Heart left ventricle (tissue), 16 donors: ENCODE data around the gene GOLGA8N. TPM values are rescaled to one million over a fixed set of nuclear protein-coding genes. Genes with fewer than 3 reads are reported as not detected.
"Not testable (repeated sequence)": the region's sequence is repeated elsewhere in the genome, so short reads cannot be mapped to it uniquely, and the experiment has no call there.

ENCODE experiments used
- ATAC-seq, 4 donors: fragments of 200-7000 bp; cut with Tn5 transposase; one replicate each; pipeline ENCODE4 v1.9.1; 2020 to 2022; ENCODE audit warnings: moderate library complexity in 4 of 4, mild to moderate bottlenecking in 3 of 4, moderate number of reproducible peaks in 1 of 4
- DNase-seq, 5 donors: peaks; one replicate each; pipeline ENCODE4 v3.0.0-alpha.2; 2020
- H3K27ac ChIP-seq, 12 donors: fragments of 200-600 bp; sonication (generic) in 4 of 12; one replicate each; pipeline versions ENCODE4 v1.5.0 to v1.8.0; 2016 to 2022; ENCODE audit warnings: mild to moderate bottlenecking in 2 of 12
- H3K27me3 ChIP-seq, 9 donors: fragments of 200-600 bp; sonication (generic) in 2 of 9; one replicate each; pipeline versions ENCODE4 v1.5.1 to v1.8.0; 2016 to 2022; ENCODE audit warnings: mild to moderate bottlenecking in 3 of 9
- H3K36me3 ChIP-seq, 9 donors: fragments of 200-600 bp; sonication (generic) in 2 of 9; one replicate each; pipeline versions ENCODE4 v1.5.0 to v1.8.0; 2018 to 2022; ENCODE audit warnings: mild to moderate bottlenecking in 2 of 9
- H3K4me1 ChIP-seq, 12 donors: fragments of 200-600 bp; sonication (generic) in 4 of 12; one replicate each; pipeline versions ENCODE4 v1.5.0 to v1.8.0; 2016 to 2022; ENCODE audit warnings: mild to moderate bottlenecking in 3 of 12
- H3K4me3 ChIP-seq, 12 donors: fragments of 200-600 bp; sonication (generic) in 4 of 12; one replicate each; pipeline versions ENCODE4 v1.5.0 to v1.8.0; 2017 to 2022; ENCODE audit warnings: mild to moderate bottlenecking in 9 of 12, moderate library complexity in 4 of 12
- H3K9me3 ChIP-seq, 12 donors: fragments of 200-600 bp; sonication (generic) in 4 of 12; one replicate each; pipeline versions ENCODE4 v1.5.0 to v1.8.0; 2016 to 2022; ENCODE audit warnings: mild to moderate bottlenecking in 1 of 12
- WGBS, 4 donors: extraction: QIAGEN DNeasy Blood & Tissue Kit in 2 of 4; methylation state at CpG; one replicate each; pipeline versions ENCODE4 v1.1.5 to v1.1.7; 2013 to 2018; 5-methylcytosine and 5-hydroxymethylcytosine counted together
- intact Hi-C, 10 donors: fragments of 100-400 bp; cut with DNase I; formaldehyde crosslinking; loops; one replicate each; pipeline versions ENCODE4 v1.11.1 to v1.14.2; 2022
- long read RNA-seq, 3 donors: library from polyadenylated mRNA; unstranded; transcript quantifications; one replicate each; pipeline ENCODE4 v2.0.0, GENCODE V29; 2020 to 2021
- polyA plus RNA-seq, 2 donors: library from polyadenylated mRNA; stranded (reverse); fragments of 200-250 nt; gene quantifications; one replicate each; pipeline ENCODE4 v1.2.3, GENCODE V29; 2013
- total RNA-seq, 9 donors: library from RNA; depleted of rRNA in 2 of 9; stranded (reverse); fragments of >200 nt in 2 of 9; fragmentation: NEBNext Ultra II Directional in 3 of 9; extraction: Animal tissue kit (Norgen Biotek cat#: 25700) in 3 of 9; gene quantifications; one replicate each; pipeline versions ENCODE4 v1.1.0 to v1.2.4, GENCODE V29; 2016 to 2023
- donor health status: ischemic (EF 13 %, LVEDD 7.1; RV severe dilation, severe dysfunction).
- donor health status: healthy with polysubstance abuse.
- donor health status: DM: no; HTN: yes; CAD: no.
- donor health status: DM: no; HTN: no; CAD: no.
- donor health status: ischemic (EF 25% LVEDD 6.9; RV normal size, moderate dysfunction).
- donor health status: ischemic (EF 25% LVEDD 5.7; RV mildly dilated, moderate dysfunction).
- donor health status: healthy.
- donor health status: DM: yes; HTN: yes; CAD: no.
- donor health status: ischemic (EF 35%, LVEDD 5.7; RV mildly dilated, moderate dysfunction).
- donor health status: nonischemic (EF 11% LVEDD 7.7; RV severe dilation, severe dysfunction).
- donor health status: DM: yes; HTN: yes; CAD: no.
- donor health status: PGD.
- donor health status: ischemic (EF 29% LVEDD 5.4; RV normal size, mild dysfunction).
- donor health status: nonischemic (EF 23%, LVEDD 6.1; RV moderate dilation, normal function).

GOLGA8N gene
- total RNA-seq: 10 to 100 TPM in 1 of 9 donors, 1 to 10 TPM in 8; 3.8 to 10.2 (median 5.1) TPM
- 10 to 100 TPM in 1 of 2 donors, 1 to 10 TPM in 1; 1.7 to 12.6 TPM for polyA plus RNA-seq
- long read RNA-seq, donor 1: 0 reads
- long read RNA-seq, donor 2, partial matches to known transcripts: 1 of 3 reads
- long read RNA-seq, donor 2, other reads (novel, unspliced or antisense): 1 of 3 reads
- long read RNA-seq, donor 3, partial matches to known transcripts: 0 of 1 reads
- long read RNA-seq, donor 3, other reads (novel, unspliced or antisense): 1 of 1 reads

DNA sequence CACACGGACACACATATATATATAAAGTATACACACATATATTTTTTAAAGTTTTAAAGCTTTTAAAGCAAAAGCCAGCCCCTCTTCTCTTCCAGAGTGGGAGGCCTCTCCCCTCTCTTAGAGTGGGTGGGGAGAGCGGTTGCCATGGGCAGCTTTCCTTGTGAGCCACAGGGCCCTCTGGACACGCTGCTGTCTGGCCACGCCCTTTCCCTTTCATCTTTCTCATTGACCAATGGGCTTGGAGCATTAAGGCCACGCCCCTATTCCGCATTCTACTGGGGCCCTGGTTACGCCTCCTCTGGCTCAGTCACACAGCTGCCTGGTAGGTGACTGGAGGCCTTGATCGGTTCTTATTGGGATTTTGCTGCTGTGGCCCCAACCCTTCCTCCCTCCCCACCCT lies at the start of gene GOLGA8N:
GOLGA8N (plus strand) TSS at position 306 of the 400 bp plus-strand sequence.
- H3K36me3 ChIP-seq, H3K4me1 ChIP-seq, H3K9me3 ChIP-seq, H3K27me3 ChIP-seq, DNase-seq, ATAC-seq, H3K4me3 ChIP-seq, intact Hi-C loops, H3K27ac ChIP-seq: not testable (repeated sequence)
- WGBS, 4 donors: 79 to 100% (median 87%) methylated on average over 1 to 7 of the region's 8 CpGs

DNA sequence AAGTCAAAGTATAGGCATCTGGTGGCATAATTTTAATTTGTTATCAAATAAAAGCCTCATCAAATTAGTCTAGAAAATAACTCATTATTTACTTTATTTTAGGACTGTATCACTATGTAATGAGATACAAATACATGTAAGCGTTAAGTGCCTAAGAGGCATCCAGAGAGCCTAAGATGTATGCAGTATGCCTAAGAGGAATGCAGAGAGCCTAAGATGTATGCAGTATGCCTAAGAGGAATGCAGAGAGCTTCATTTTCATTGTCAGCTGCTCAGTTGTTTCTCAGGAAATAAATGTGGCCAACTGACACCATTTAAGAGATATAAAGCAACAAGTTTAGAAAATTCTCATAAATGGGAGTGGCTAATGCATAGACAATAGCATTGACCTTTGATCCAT lies 49.8 kb upstream of the GOLGA8N start:
- H3K4me1 ChIP-seq, intact Hi-C loops, H3K4me3 ChIP-seq: not testable (repeated sequence)

GRCh38 chr15:32545129-32545528 lies 48.1 kb upstream of the GOLGA8N start:
- ATAC-seq, H3K36me3 ChIP-seq, H3K27ac ChIP-seq, H3K4me1 ChIP-seq, DNase-seq, H3K9me3 ChIP-seq, intact Hi-C loops, H3K27me3 ChIP-seq, H3K4me3 ChIP-seq: not testable (repeated sequence)
- no CpG with 5 or more reads among the region's 9 CpGs for WGBS, 4 donors

More for the DNA sequence above, 49.8 kb upstream of the GOLGA8N start:
- not testable (repeated sequence) for H3K36me3 ChIP-seq, DNase-seq, ATAC-seq, H3K27ac ChIP-seq, H3K9me3 ChIP-seq, H3K27me3 ChIP-seq
- WGBS, 4 donors: no CpG with 5 or more reads among the region's 1 CpG

- H3K4me1 ChIP-seq, H3K27ac ChIP-seq, intact Hi-C loops, H3K4me3 ChIP-seq, DNase-seq, ATAC-seq, H3K27me3 ChIP-seq, H3K9me3 ChIP-seq, H3K36me3 ChIP-seq: not testable (repeated sequence)
Observed at GRCh38 chr15:32554587-32554986, 38.7 kb upstream of the GOLGA8N start.

- H3K4me3 ChIP-seq, intact Hi-C loops, H3K27ac ChIP-seq, H3K4me1 ChIP-seq, H3K36me3 ChIP-seq, H3K9me3 ChIP-seq, H3K27me3 ChIP-seq, ATAC-seq, DNase-seq: not testable (repeated sequence)
- 82 to 97% (median 87%) methylated on average over 6 of the region's 6 CpGs for WGBS, 4 donors
Observed at GRCh38 chr15:32562198-32562597, 31.1 kb upstream of the GOLGA8N start.

- H3K4me3 ChIP-seq, H3K27me3 ChIP-seq, H3K27ac ChIP-seq, H3K4me1 ChIP-seq, DNase-seq, H3K36me3 ChIP-seq, H3K9me3 ChIP-seq, intact Hi-C loops, ATAC-seq: not testable (repeated sequence)
- WGBS, 4 donors: 22 to 46% (median 33%) methylated on average over 1 of the region's 3 CpGs
Observed at GRCh38 chr15:32568988-32569387, 24.3 kb upstream of the GOLGA8N start.

DNA sequence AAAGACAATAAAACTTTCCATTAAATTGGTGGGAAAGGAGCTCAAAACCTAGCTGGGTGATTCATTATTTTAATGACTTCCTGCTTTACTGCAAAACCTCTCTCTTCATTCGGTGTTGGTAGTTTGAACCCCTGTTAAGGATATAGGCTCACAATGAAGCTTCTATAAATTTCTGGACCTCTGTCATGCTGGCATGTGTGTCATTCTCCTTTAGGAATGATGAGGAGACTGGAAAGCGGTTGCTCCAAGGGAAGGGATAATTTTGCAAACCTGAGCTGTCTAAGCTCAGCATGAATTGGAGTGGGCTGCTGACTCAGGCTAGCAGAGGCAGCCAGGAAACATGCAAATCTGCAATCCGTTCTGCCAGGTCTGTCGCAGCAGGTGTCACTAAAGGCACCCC lies 14.8 kb upstream of the GOLGA8N start:
- H3K4me3 ChIP-seq, H3K36me3 ChIP-seq, intact Hi-C loops, DNase-seq, ATAC-seq, H3K9me3 ChIP-seq, H3K27ac ChIP-seq, H3K4me1 ChIP-seq, H3K27me3 ChIP-seq: not testable (repeated sequence)
- WGBS, 4 donors: 45 to 100% (median 67%) methylated on average over 1 to 2 of the region's 4 CpGs

DNA sequence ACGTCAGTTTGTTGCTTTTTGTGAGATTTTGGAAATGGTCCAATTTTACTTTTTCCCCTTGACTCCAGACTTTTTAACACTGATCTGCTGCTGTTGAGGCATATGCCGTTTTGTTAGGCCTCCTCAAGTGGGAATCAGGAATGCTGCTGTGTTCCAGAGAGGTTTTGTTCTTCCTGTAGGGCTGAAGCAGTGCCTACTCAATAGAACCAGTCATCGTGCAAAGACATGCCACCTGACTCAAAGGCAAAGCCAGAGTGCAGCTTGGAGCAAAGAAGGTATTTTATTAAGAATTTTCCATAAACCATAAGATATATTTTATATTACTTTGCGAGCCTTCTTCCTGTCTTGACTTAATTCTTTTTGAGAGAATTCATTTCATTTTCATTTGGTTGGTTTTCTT lies 7.4 kb upstream of the GOLGA8N start:
- H3K36me3 ChIP-seq, H3K4me3 ChIP-seq, DNase-seq, H3K4me1 ChIP-seq, H3K9me3 ChIP-seq, H3K27me3 ChIP-seq, ATAC-seq, H3K27ac ChIP-seq, intact Hi-C loops: not testable (repeated sequence)
- WGBS, 4 donors: 84 to 95% (median 88%) methylated on average over 2 to 3 of the region's 4 CpGs

DNA sequence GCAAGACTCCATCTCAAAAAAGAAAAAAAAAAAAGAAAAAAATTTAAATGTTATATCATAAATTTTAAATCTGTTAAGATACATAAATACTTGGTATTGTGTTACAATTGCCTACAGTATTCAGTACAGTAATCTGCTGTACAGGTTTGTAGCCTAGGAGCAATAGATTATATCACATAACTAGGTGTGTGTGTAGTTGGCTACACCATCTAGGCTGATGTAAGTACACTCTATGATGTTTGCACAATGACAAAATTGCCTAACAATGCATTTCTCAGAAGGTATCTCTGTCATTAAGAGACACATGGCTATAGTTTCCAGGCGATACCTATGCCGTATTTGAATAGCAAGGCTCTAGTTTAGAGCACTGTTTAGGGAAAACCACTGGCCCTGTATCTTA lies 16.3 kb downstream of the GOLGA8N start:
- H3K4me3 ChIP-seq, DNase-seq, ATAC-seq, H3K27me3 ChIP-seq, H3K4me1 ChIP-seq, H3K36me3 ChIP-seq, H3K9me3 ChIP-seq, H3K27ac ChIP-seq, intact Hi-C loops: not testable (repeated sequence)
- 89 to 97% (median 96%) methylated on average over 2 of the region's 2 CpGs for WGBS, 4 donors
